Middle frontal gyrus (tissue), 1 donor: ENCODE data around the gene CAPN1.

Experiments
- DNase-seq: peaks from one replicate; pipeline ENCODE4 v3.0.0-alpha.2; 2015; ENCODE audit warnings: low spot score; ENCODE audit errors: extremely low spot score

Gene CAPN1

DNA sequence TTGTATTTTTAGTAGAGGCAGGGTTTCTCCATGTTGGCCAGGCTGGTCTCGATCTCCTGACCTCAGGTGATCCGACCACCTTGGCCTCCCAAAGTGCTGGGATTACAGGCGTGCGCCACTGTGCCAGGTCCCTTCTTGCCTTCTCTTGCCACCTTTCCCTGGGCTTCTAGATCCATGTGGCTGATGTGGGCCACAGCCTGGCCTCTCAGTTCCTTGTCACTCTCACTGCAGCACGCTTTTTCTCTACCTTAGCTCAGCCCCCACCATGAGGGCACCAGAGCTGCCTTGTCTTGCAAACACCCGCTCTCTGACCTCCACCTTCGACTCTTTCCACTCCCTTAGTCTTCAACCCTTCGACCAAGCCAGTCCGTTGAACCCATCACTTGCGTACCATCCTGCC lies 7.5 kb downstream of the CAPN1 start:
- DNase-seq = no peak

DNA sequence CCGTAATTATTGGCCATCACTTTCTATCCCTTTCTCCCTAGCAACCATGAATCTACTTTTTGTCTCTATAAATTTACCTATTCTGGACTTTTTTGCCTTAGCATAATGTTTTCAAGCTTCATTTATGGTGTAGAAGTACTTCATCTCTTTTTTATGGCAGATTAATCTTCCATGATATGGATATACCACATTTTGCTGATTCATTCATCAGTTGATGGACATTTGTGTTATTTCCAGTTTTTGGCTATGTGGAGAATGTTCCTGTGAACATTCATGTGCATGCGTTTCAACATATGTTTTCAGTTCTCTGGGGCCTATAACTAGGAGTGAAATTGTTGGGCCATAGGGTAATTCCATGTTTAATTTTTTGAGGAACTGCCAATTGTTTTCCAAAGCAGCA lies 12.8 kb downstream of the CAPN1 start:
- DNase-seq = no peak

DNA sequence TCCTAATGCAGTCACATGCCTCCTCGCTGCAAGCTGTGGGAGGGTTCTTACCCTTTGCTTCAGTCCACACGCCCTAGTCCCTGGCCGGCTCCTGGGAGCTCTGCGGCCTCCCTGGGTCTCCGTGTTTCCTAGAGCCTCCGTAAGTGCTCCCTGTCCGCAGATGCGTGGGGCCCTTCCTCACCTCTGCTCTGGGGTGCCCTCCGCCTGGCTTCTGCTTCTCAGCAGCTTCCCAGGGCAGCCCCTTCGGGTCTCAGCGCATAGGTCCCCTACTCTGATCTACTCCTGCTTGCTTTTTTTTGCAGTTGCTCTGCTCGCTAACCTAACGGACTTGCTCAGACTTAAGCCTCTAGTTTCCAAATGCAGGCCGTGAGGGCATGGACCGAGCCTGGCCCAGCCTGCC lies 22.4 kb downstream of the CAPN1 start:
- DNase-seq = no peak

DNA sequence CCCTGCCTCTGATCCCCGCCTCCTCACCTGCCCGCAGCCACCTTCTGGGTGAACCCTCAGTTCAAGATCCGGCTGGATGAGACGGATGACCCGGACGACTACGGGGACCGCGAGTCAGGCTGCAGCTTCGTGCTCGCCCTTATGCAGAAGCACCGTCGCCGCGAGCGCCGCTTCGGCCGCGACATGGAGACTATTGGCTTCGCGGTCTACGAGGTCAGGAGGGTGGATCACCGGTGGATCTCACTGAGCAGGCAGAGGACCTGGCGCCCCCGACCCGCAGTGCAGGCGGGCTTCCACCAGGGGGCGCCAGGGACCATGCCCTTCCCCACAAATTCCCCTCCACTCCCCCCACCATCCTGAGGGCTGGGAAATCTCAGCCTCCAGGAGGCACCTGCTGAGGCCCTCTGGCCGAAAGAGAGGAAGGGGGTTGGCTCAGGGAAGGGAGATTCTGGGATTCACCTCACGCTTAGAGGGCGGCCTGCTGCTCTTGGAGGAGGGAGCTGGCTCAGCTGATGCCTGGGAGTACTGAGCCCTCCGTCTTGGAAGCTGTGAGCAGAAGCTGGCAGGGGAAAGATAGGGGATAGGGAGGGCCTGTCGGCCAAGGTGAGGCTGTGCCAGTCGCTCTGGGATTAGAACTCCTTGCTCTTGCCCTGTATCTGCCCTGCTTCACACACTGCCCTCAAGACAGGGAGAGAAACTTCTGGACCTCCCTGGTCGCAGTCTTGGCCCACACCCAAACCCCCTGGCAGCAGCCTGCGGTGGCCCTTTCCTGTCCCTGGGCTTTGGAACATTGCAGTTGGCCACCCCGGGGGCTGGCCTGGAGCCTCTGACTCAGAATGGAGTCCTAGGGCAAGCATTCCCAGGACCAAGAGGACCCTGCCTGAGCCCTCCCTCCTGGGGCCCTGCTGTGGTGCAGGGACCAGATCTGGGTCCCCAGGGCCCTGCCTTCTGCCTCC lies 23.2 kb downstream of the CAPN1 start:
- DNase-seq = no peak

DNA sequence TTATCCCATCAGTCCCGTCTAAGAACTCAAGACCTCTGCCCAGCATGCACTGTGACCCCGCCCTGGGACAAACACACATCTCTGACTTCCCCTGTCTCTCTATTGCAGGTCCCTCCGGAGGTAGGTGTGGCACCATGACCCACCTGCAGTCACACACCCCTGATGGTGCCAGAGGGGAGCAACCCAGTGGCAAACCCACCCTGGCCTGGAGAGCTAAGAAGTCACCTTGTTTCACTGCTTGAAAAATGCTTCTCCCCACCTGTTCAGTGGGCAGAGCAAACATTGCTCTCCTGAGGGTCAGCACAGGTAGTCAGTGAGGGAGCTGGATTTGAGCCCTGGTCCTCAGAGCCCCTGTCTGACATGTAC lies 23.9 kb downstream of the CAPN1 start:
- no peak for DNase-seq

DNA sequence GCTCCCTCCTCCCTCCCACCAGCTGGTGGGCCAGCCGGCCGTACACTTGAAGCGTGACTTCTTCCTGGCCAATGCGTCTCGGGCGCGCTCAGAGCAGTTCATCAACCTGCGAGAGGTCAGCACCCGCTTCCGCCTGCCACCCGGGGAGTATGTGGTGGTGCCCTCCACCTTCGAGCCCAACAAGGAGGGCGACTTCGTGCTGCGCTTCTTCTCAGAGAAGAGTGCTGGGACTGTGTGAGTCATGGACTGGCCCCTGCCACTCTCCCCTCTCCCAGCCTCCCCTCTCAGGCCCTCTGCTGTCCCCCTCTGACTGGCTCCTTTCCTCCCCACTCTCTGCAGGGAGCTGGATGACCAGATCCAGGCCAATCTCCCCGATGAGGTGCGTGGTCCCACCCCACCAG lies 24.7 kb downstream of the CAPN1 start:
- no peak for DNase-seq

DNA sequence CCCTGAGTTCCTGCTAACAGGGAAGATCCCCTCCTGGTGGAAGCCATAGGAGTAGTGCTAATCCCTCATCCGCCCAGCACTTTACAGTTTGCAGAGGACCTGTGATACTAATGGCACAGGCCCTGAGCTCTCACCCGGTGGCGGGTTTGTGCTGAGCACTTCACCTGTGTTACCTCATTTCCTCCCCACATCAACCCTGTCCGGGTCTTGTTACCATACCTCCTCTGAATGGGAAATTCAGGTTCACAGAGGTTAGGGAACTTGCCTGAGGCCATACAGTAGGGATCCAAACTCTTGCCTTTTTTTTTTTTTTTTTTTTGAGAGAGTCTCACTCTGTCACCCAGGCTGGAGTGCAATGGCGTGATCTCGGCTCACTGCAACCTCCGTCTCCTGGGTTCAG lies 25.2 kb downstream of the CAPN1 start:
- no peak for DNase-seq

DNA sequence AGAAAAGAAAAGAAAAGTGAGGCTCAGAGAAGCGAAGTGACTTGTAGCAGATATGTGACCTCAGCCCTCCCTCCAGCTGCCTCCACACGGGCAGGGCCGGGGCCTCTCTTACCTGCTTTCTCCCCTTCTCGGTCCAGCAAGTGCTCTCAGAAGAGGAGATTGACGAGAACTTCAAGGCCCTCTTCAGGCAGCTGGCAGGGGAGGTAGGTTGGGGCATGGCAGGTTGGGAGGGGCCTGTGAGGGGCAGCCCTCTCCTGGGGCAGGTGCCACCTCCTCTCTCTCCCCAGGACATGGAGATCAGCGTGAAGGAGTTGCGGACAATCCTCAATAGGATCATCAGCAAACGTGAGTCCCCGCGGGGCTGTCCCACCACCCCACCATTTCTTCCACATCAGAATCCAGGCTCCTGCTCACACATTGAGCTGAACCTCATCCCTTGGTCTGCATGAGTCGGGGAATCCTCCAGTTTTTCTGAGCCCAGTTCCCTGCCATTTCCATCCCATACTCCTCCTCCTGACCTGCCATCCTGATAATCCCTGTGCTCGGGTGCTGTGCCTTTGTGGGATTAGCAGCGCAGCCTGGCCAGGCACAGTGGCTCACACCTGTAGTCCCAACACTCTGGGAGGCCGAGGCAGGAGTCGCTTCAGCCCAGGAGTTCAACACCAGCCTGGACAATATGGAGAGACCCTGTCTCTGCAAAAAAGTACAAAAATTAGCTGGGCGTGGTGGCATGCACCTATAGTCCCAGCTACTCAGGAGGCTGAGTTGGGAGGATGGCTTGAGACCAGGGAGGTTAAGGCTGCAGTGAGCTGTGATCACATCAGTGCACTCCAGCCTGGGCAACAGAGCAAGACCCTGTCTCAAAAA lies 26.4 kb downstream of the CAPN1 start:
- DNase-seq = no peak

DNA sequence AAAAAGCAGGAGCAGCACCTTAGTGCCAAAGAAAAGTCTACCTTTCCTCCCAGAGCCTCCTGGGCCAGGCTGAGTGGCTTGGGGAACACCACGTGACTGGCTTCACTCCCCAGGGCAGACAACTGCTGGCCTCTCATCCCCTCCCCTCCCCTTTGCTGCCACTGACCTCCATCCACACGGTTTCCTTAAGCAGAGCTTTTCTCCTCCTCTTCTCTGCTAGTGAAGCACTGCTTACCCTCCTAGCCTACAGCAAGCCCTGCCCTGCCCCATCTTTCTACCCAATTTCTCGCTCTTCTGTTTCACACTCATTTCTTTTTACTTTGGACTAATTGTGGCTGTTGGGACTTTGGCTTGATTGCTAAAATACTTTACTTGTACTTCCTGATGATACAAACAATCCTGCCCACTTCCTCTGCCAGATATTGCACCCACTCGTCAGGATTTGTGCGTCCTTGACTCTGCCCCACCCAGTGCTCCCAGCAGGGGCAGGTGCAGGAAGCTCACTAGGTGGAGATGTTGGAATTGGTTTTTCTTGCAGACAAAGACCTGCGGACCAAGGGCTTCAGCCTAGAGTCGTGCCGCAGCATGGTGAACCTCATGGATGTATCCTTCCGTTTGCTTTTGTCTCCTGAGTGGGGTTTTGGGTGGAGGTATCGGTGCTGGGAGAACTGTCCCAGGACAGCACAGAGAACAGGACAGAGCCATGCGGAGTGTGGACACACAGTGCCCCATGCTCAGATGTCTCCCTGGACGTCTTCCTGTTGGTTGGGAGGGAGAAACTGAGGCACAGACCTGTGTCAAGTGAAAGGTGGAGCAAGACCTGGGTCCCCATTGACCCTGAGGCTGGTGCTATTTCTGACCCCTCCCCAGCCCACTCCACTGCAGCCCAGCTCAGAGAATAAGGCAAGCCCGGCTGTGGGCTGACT lies 27.3 kb downstream of the CAPN1 start:
- DNase-seq = no peak

DNA sequence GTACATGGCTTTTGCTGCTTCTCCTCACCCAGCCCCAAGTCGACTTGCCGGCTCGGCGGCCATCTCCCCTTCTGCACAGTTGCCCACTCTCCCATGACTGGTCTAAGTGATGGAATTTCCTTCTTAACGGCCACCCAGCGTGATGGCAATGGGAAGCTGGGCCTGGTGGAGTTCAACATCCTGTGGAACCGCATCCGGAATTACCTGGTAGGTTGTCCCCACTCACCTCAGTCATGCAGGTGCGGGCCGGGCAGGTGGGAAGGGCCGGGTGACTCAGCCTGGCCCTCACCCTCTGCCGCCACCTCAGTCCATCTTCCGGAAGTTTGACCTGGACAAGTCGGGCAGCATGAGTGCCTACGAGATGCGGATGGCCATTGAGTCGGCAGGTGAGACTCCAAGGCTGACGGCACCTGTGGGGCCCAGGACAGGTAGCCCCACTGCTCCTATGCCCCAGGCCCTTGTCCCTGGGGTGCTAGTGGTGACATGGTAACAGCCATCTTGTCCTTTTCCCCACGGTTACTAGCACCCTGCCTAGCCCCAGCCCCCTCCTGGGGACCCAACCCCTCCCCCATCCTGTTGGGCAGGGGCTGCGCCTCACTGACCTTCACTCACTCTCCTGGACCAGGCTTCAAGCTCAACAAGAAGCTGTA lies 28.1 kb downstream of the CAPN1 start:
- DNase-seq = no peak

DNA sequence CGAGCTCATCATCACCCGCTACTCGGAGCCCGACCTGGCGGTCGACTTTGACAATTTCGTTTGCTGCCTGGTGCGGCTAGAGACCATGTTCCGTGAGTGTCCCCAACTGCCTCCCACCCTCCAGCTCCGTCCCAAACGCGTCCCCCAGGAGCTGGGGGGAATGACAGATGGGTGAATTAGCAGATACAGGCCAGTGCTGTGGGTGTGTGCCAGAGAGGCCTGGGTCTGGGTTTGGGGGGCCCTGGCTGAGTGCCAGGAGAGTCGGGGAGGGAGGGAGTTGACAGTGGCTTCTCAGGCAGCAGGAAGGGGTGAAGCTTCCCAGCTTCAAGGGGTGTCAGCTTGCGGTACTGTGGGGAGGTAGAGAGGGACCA lies 28.6 kb downstream of the CAPN1 start:
- DNase-seq = no peak

DNA sequence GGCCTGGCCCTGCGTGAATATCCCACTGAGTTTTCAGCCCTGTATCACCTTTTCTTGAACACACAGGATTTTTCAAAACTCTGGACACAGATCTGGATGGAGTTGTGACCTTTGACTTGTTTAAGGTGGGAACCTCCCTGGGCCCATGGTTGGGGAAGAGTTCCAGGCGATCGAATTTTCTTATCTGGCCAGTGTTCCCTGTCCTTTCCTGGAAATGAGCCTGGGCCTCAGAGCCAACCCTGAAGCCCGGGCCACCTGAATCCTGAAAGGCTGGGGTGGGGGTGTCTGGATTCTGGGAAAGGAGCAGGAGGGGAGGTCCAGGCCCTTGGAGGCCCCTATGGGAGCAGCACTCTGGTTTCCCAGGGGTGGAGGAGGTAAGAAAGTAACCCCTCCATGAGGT lies 29.0 kb downstream of the CAPN1 start:
- DNase-seq = no peak

DNA sequence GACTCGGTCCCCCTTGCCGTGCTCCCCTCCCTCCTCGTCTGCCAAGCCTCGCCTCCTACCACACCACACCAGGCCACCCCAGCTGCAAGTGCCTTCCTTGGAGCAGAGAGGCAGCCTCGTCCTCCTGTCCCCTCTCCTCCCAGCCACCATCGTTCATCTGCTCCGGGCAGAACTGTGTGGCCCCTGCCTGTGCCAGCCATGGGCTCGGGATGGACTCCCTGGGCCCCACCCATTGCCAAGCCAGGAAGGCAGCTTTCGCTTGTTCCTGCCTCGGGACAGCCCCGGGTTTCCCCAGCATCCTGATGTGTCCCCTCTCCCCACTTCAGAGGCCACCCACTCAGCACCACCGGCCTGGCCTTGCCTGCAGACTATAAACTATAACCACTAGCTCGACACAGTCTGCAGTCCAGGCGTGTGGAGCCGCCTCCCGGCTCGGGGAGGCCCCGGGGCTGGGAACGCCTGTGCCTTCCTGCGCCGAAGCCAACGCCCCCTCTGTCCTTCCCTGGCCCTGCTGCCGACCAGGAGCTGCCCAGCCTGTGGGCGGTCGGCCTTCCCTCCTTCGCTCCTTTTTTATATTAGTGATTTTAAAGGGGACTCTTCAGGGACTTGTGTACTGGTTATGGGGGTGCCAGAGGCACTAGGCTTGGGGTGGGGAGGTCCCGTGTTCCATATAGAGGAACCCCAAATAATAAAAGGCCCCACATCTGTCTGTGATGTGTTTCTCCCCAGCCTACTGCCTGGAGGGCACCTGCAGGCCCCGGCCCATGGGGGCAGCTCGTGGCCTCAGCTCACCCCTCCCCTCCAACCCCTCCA lies 29.8 kb downstream of the CAPN1 start:
- DNase-seq = no peak

DNA sequence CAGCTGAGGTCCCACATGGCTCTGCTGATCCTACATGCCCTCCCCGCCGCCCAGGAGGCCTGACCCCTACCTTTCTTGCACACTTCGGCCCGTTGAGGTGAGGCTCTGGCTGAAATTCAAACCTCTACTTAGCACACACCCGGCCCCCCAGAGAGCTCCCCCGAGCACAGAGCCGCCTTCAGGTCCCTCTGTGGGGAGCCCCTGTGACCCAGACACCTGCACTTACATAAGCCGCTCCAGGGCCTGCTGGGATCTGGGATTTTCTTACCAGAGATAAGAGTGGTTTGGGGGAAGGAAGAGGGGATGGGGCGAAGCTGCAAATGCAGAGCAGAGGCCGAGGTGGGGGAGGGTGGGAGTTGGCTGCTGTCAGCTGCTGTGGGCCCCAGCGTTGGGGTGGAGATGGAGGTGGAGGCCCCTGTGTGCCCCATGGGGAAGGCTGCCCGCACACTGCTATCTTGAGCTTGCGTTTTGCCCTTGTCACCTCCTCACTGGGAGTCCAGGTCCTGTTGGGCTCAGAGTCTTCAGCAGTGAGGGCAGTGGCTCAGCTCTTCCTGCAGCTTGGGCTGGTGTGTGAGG lies 30.6 kb downstream of the CAPN1 start:
- DNase-seq = no peak

DNA sequence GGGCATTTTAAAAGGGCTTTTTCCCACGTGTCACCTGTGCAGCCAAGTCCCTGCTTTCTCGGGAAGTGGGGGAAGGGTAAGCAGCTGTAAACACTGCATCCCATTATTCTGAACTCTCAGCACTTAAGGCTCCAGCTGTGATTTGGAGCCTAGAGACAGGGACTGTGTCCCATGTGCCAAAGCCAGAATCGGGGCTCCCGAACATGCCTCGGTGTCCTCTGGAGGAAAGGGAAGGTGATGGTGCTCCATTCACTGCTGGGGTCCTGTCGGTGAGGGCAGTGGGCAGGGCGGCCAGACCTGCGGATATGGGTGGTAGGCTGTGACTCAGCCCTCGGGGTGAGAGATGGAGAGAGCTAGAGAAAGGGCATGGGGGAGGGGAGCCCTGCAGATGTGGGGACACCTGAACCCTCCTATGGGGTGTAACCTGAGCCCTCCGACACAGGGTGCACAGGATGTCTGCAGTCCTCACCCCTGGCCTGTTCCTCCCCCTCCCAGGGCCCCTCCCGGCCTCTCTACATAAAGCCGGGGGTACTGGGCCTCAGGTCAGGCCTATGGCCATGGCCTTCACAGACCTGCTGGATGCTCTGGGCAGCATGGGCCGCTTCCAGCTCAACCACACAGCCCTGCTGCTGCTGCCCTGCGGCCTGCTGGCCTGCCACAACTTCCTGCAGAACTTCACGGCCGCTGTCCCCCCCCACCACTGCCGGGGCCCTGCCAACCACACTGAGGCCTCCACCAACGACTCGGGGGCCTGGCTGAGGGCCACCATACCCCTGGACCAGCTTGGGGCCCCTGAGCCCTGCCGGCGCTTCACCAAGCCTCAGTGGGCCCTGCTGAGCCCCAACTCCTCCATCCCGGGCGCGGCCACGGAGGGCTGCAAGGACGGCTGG lies 31.8 kb downstream of the CAPN1 start:
- DNase-seq = no peak

DNA sequence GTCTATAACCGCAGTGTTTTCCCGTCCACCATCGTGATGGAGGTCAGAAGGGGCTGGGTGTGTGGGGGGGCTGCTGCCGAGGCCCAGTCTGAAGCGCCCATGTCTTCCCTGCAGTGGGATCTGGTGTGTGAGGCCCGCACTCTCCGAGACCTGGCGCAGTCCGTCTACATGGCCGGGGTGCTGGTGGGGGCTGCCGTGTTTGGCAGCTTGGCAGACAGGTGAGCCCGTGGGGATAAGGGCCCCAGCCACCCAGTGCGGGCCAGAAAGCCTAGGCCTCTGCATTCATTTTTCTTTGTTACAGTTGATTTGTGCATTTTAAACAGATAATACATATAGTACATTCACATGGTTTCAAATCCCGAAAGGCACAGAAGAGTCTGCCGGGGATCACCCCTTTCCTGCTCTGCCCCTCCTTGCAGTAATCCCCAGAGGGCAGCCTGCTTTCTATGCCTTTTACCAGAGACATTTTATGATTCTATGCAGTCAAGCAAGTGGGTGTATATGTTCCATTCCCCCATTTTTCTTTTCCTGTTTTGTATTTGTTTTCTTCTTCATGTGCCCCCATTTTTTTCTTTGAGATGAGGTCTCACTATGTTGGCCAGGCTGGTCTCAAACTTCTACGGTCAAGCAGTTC lies 32.6 kb downstream of the CAPN1 start:
- DNase-seq = no peak

DNA sequence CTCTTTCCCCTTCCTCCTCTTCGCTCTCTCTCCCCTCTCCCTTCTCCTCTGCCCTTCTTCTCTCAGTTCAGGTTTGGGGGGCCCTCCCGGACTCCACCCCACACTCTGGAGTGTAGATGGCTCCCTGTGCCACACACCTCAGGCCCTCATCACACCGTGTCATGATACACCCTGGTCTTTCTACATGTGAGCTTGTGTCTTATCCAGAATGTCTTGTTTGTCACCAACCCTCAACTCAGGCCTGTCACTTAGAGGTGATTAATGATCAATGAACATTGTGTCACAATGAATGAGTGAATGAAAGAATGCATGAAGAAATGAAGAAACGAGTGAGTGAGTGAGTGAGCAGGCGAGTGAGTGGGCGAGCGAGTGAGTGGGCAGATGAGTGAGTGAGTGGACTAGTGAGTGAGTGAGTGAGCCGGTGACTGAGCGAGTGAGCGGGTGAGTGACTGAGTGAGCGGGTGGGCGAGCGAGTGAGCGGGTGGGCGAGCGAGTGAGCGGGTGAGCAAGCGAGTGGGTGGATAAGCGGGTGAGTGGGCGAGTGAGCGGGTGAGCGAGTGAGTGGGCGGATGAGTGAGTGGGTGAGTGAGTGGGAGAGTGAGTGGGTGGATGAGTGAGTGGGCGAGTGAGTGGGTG lies 33.8 kb downstream of the CAPN1 start:
- no peak for DNase-seq

DNA sequence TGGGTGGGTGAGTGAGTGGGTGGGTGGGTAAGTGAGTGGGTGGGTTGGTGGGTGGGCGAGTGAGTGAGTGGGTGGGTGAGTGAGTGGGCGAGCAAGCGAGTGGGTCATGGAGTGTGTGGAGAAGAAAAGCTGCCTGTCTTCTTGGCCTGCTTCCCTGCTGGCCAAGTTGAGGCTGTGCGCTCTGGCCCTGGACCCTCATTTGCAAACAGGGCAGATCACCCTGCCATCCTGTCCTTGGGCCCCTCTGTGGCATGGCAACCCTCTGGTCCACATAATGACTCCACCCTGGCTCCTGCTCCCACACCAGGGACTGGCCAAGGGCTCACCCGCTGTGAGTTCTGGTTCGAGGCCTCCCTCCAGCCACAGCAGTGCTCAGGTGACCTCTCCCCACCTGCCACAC lies 35.1 kb downstream of the CAPN1 start:
- no peak for DNase-seq
